Measurements from ENCODE around the gene PRKAG2. TPM values are rescaled to one million over a fixed set of nuclear protein-coding genes. Genes with fewer than 3 reads are reported as not detected.

Gene PRKAG2
- total RNA-seq, 1 donor from 2014 or later = 20.6 TPM

GRCh38 chr7:151615058-151615457, 261.9 kb downstream of the PRKAG2 start:
- TF ChIP-seq CTCF (IDR thresholded peaks at IDR 0.05; ENCODE audit: unreplicated experiment) = no peak
- H3K9me3 Mint-ChIP-seq (ENCODE audit: low read depth) = no peaks in the 10 kb centered on the region
- no peaks in the 10 kb centered on the region for H3K27me3 Mint-ChIP-seq
- H3K4me3 Mint-ChIP-seq (ENCODE audit: low read depth) = no peak overlapping the region
- H3K4me1 Mint-ChIP-seq (ENCODE audit: low read depth) = peaks cover 14% of the 10 kb centered on the region
- peaks cover under 1% of the 10 kb centered on the region for H3K36me3 Mint-ChIP-seq (ENCODE audit: insufficient read depth)
- no peak for DNase-seq (ENCODE audit: low spot score, unreplicated experiment)
- H3K27ac Mint-ChIP-seq = no peak overlapping the region

- TF ChIP-seq CTCF (IDR thresholded peaks at IDR 0.05; ENCODE audit: unreplicated experiment) = no peak
- Mint-ChIP-seq H3K36me3 (ENCODE audit: insufficient read depth) (peaks cover 4% of the 10 kb centered on the region), H3K27ac (no peak overlapping the region), H3K4me1 (ENCODE audit: low read depth) (peaks cover 14% of the 10 kb centered on the region), H3K27me3 (no peaks in the 10 kb centered on the region), H3K9me3 (ENCODE audit: low read depth) (no peaks in the 10 kb centered on the region), H3K4me3 (ENCODE audit: low read depth) (no peak overlapping the region)
- DNase-seq (ENCODE audit: low spot score, unreplicated experiment) = no peak
Observed at GRCh38 chr7:151614019-151614418, 262.9 kb downstream of the PRKAG2 start.

- no peak for TF ChIP-seq CTCF (IDR thresholded peaks at IDR 0.05; ENCODE audit: unreplicated experiment)
- H3K4me3 Mint-ChIP-seq (ENCODE audit: low read depth) = no peak overlapping the region
- no peaks in the 10 kb centered on the region for H3K9me3 Mint-ChIP-seq (ENCODE audit: low read depth)
- H3K27ac Mint-ChIP-seq = no peak overlapping the region
- peaks cover 4% of the 10 kb centered on the region for H3K36me3 Mint-ChIP-seq (ENCODE audit: insufficient read depth)
- peaks cover 14% of the 10 kb centered on the region for H3K4me1 Mint-ChIP-seq (ENCODE audit: low read depth)
- H3K27me3 Mint-ChIP-seq = no peaks in the 10 kb centered on the region
- DNase-seq (ENCODE audit: low spot score, unreplicated experiment) = no peak
Observed at GRCh38 chr7:151611878-151612277, 265.0 kb downstream of the PRKAG2 start.

GRCh38 chr7:151611041-151611440, 265.9 kb downstream of the PRKAG2 start:
- H3K4me1 Mint-ChIP-seq (ENCODE audit: low read depth) = peaks cover 8% of the 10 kb centered on the region
- DNase-seq (ENCODE audit: low spot score, unreplicated experiment) = no peak
- no peak for TF ChIP-seq CTCF (IDR thresholded peaks at IDR 0.05; ENCODE audit: unreplicated experiment)
- H3K27me3 Mint-ChIP-seq = no peaks in the 10 kb centered on the region
- H3K4me3 Mint-ChIP-seq (ENCODE audit: low read depth) = no peak overlapping the region
- H3K9me3 Mint-ChIP-seq (ENCODE audit: low read depth) = no peaks in the 10 kb centered on the region
- no peak overlapping the region for H3K27ac Mint-ChIP-seq
- peaks cover 4% of the 10 kb centered on the region for H3K36me3 Mint-ChIP-seq (ENCODE audit: insufficient read depth)

GRCh38 chr7:151608031-151608551, 268.8 kb downstream of the PRKAG2 start:
- H3K36me3 Mint-ChIP-seq (ENCODE audit: insufficient read depth) = peaks cover 9% of the 10 kb centered on the region
- H3K4me1 Mint-ChIP-seq (ENCODE audit: low read depth) = no peaks in the 10 kb centered on the region
- DNase-seq (ENCODE audit: low spot score, unreplicated experiment) = no peak
- no peak for TF ChIP-seq CTCF (IDR thresholded peaks at IDR 0.05; ENCODE audit: unreplicated experiment)
- peaks cover 3% of the 10 kb centered on the region for H3K9me3 Mint-ChIP-seq (ENCODE audit: low read depth)
- H3K4me3 Mint-ChIP-seq (ENCODE audit: low read depth) = no peak overlapping the region
- no peaks in the 10 kb centered on the region for H3K27me3 Mint-ChIP-seq
- H3K27ac Mint-ChIP-seq = no peak overlapping the region
